GM12872 (cell line): ENCODE data around the gene IMPA2.

Source experiments
- CTCF ChIP-seq: IDR thresholded peaks from 3 replicates; pipeline ENCODE4 v1.5.1; 2011; ENCODE audit warnings: low read depth, mild to moderate bottlenecking, low read length, moderate library complexity; ENCODE audit not compliant: insufficient read depth

The IMPA2 gene

GRCh38 chr18:11987527-11987926 lies 6.2 kb downstream of the IMPA2 start:
- TF ChIP-seq CTCF = no peak

- TF ChIP-seq CTCF = no peak
Measured at GRCh38 chr18:11989174-11989573, 7.9 kb downstream of the IMPA2 start.

GRCh38 chr18:11989966-11990380 lies 8.7 kb downstream of the IMPA2 start:
- no peak for TF ChIP-seq CTCF

- TF ChIP-seq CTCF = no peak
Measured at GRCh38 chr18:11990539-11990938, 9.2 kb downstream of the IMPA2 start.

- TF ChIP-seq CTCF = no peak
Measured at GRCh38 chr18:11991021-11991795, 9.9 kb downstream of the IMPA2 start.

- TF ChIP-seq CTCF = no peak
Measured at GRCh38 chr18:11992096-11992790, 10.9 kb downstream of the IMPA2 start.

- no peak for TF ChIP-seq CTCF
Measured at GRCh38 chr18:11993264-11993916, 12.1 kb downstream of the IMPA2 start.
